ENCODE measurements around the gene KCTD13.

Gene KCTD13

GRCh38 chr16:29858974-29859373 is 67.1 kb downstream of the KCTD13 start:
- DNase-seq (ENCODE audit: low read depth, low spot score): no peak
- TF ChIP-seq FOXP2 (optimal IDR thresholded peaks at IDR 0.05; ENCODE audit: control extremely low read depth, extremely low read length, insufficient read depth): no peak
- no peak overlapping the region for H3K4me3 ChIP-seq
- no peaks in the 10 kb centered on the region for H3K9me3 ChIP-seq (ENCODE audit: low read depth, low read length)
- H3K36me3 ChIP-seq (ENCODE audit: insufficient read depth, low read length): peaks cover 5% of the 10 kb centered on the region; the same call in 1 of the 2 replicates
- no peak overlapping the region for H3K27ac ChIP-seq
- H3K9ac ChIP-seq (ENCODE audit: insufficient read length): no peak overlapping the region

- Histone ChIP-seq H3K27ac (no peak overlapping the region), H3K4me3 (no peak overlapping the region), H3K9me3 (ENCODE audit: low read depth, low read length) (no peaks in the 10 kb centered on the region), H3K9ac (ENCODE audit: insufficient read length) (no peak overlapping the region), H3K36me3 (ENCODE audit: insufficient read depth, low read length) (peaks cover 5% of the 10 kb centered on the region; the same call in 1 of the 2 replicates)
- TF ChIP-seq POLR2AphosphoS5 (IDR thresholded peaks at IDR 0.05; ENCODE audit: borderline replicate concordance, low read depth, low read length) (no peak), EZH2 (IDR thresholded peaks at IDR 0.05) (no peak), FOXP2 (optimal IDR thresholded peaks at IDR 0.05; ENCODE audit: control extremely low read depth, extremely low read length, insufficient read depth) (no peak)
- no peak for DNase-seq (ENCODE audit: low read depth, low spot score)
Measured at GRCh38 chr16:29858149-29858849, 67.7 kb downstream of the KCTD13 start.

GRCh38 chr16:29857133-29857760 is 68.8 kb downstream of the KCTD13 start:
- Histone ChIP-seq H3K36me3 (ENCODE audit: insufficient read depth, low read length) (peaks cover 5% of the 10 kb centered on the region; the same call in 1 of the 2 replicates), H3K9ac (ENCODE audit: insufficient read length) (no peak overlapping the region), H3K27ac (no peak overlapping the region), H3K4me3 (no peak overlapping the region), H3K9me3 (ENCODE audit: low read depth, low read length) (no peaks in the 10 kb centered on the region)
- DNase-seq (ENCODE audit: low read depth, low spot score): no peak
- no peak for TF ChIP-seq FOXP2 (optimal IDR thresholded peaks at IDR 0.05; ENCODE audit: control extremely low read depth, extremely low read length, insufficient read depth)
- TF ChIP-seq EZH2 (IDR thresholded peaks at IDR 0.05): no peak
- TF ChIP-seq POLR2AphosphoS5 (IDR thresholded peaks at IDR 0.05; ENCODE audit: borderline replicate concordance, low read depth, low read length): no peak
